Cerebellar cortex (tissue), 1 donor: ENCODE data around the gene PRELID2.
"Not testable (repeated sequence)": the region's sequence is repeated elsewhere in the genome, so short reads cannot be mapped to it uniquely, and the experiment has no call there.

Source experiments
- DNase-seq: peaks from one replicate; pipeline ENCODE4 v3.0.0-alpha.2; 2015; ENCODE audit warnings: low spot score

The PRELID2 gene

GRCh38 chr5:145743396-145744061 is 91.6 kb downstream of the PRELID2 start:
- no peak for DNase-seq

GRCh38 chr5:145739843-145740242 is 95.3 kb downstream of the PRELID2 start:
- no peak for DNase-seq

GRCh38 chr5:145738227-145738626 is 96.9 kb downstream of the PRELID2 start:
- no peak for DNase-seq

GRCh38 chr5:145737578-145737977 is 97.6 kb downstream of the PRELID2 start:
- DNase-seq: no peak

GRCh38 chr5:145729956-145730355 is 105.2 kb downstream of the PRELID2 start:
- DNase-seq: not testable (repeated sequence)

- DNase-seq: no peak
Observed at GRCh38 chr5:145723516-145723915, 111.6 kb downstream of the PRELID2 start.

- peak; percentile 30 for DNase-seq
Observed at GRCh38 chr5:145718956-145719355, 116.2 kb downstream of the PRELID2 start.

- DNase-seq: no peak
Observed at GRCh38 chr5:145715412-145715811, 119.7 kb downstream of the PRELID2 start.

GRCh38 chr5:145712245-145712644 is 122.9 kb downstream of the PRELID2 start:
- DNase-seq: no peak

- DNase-seq: no peak
Observed at GRCh38 chr5:145711417-145711816, 123.7 kb downstream of the PRELID2 start.
